Testis (tissue), 5 donors: ENCODE results near the gene ZC3H6. TPM values are rescaled to one million over a fixed set of nuclear protein-coding genes. Genes with fewer than 3 reads are reported as not detected.

ENCODE experiments used
- DNase-seq: peaks from one replicate; pipeline ENCODE4 v3.0.0-alpha.2; 2019
- H3K27ac ChIP-seq, 2 donors: fragments of 200-600 bp; sonication (generic); one replicate each; pipeline ENCODE4 v1.5.1; 2019
- H3K27me3 ChIP-seq: fragments of 200-600 bp; sonication (generic); one replicate; pipeline ENCODE4 v1.5.1; 2019
- H3K36me3 ChIP-seq: fragments of 200-600 bp; sonication (generic); one replicate; pipeline ENCODE4 v1.5.1; 2017; ENCODE audit warnings: low read depth; ENCODE audit errors: missing control alignments
- H3K4me1 ChIP-seq: fragments of 200-600 bp; sonication (generic); one replicate; pipeline ENCODE4 v1.5.1; 2019
- H3K4me3 ChIP-seq, 2 donors: fragments of 200-600 bp; sonication (generic); one replicate each; pipeline ENCODE4 v1.5.1; 2017 to 2019
- H3K9me3 ChIP-seq: fragments of 200-600 bp; sonication (generic); one replicate; pipeline ENCODE4 v1.5.1; 2017
- CTCF ChIP-seq, 3 experiments: fragments of 450-650 bp in 2 of 3; fragments of 200-600 bp in 1 of 3; sonication (generic) in 1 of 3; IDR thresholded peaks; one replicate each; pipeline ENCODE4 v1.5.1; 2016 to 2019; ENCODE audit warnings: antibody characterized with exemption in 3 of 3, mild to moderate bottlenecking in 2 of 3, moderate library complexity in 1 of 3
- POLR2A ChIP-seq: fragments of 450-650 bp; IDR thresholded peaks from one replicate; pipeline ENCODE4 v1.6.1; 2017; ENCODE audit warnings: antibody characterized with exemption, mild to moderate bottlenecking, moderate library complexity
- WGBS, 2 donors: methylation state at CpG; one replicate each; pipeline ENCODE4 v1.1.5; 2018; 5-methylcytosine and 5-hydroxymethylcytosine counted together
- intact Hi-C: fragments of 100-400 bp; cut with DNase I; formaldehyde crosslinking; loops from one replicate; pipeline ENCODE4 v1.15.1; 2023; ENCODE audit warnings: low total_unique reads
- long read RNA-seq, 2 donors: transcript quantifications; one replicate each; lab custom pipeline, GENCODE V29; 2026
- polyA plus RNA-seq: library from polyadenylated mRNA; stranded (reverse); fragments of 350-450 nt; fragmentation: Illumina TruSeq; extraction: RNeasy Lipid Tissue Mini Kit (QIAGEN cat#74804); gene quantifications from one replicate; pipeline ENCODE4 v1.2.3, GENCODE V29; 2014; ENCODE audit warnings: low read depth, low replicate concordance; ENCODE audit not compliant: insufficient read depth
- total RNA-seq, 2 donors: library from RNA; depleted of rRNA; stranded (reverse); fragments of >200 nt; gene quantifications; one replicate each; pipeline ENCODE4 v1.2.3, GENCODE V29; 2016

Gene ZC3H6
- total RNA-seq = 10 to 100 TPM; 10.9 to 23.4 TPM
- 5.0 TPM for polyA plus RNA-seq
- long read RNA-seq, donor 1, full-length matches to known transcripts = 1 of 1 reads
- long read RNA-seq, donor 1, partial matches to known transcripts = 0 of 1 reads
- long read RNA-seq, donor 1, other reads (novel, unspliced or antisense) = 0 of 1 reads
- long read RNA-seq, donor 2 = 0 reads

DNA sequence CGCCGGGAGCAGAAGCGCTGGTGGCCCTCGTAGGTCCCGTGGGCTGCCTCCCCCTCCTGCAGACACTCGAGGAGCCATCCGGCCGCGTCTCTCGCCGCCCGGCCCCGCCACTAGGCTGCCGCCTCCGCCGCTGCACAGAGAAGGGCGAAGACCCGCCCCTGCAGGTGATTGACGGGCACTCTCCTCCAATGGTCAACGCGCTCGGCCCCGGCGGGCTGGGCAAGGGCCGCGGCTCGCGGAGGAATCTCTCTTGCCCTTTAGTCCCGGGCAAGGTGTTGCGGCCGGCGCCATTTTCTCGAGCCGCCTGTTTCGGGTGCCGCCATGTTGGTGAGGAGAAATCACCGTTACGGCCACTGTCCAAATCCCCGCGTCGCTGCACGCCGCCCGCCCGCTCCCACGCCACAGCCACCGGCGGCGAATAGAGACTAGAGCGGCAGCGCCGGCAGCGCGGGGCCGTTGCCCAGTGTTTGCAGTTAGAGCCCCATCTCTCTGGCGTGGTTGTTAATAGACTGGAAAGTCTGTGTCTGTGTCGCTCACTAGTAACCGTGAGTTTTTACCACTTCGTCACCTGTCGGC is at the start of gene ZC3H6:
TSS of gene ZC3H6 (plus strand) at position 287 of the 576 bp plus-strand sequence. CDS start 398 bp downstream, outside the sequence.
- H3K27ac ChIP-seq = peak within 1 kb of the TSS; percentile 100
- peaks cover 3% of the 10 kb centered on the region for H3K4me1 ChIP-seq
- peak; percentile 99 for DNase-seq
- no peaks in the 10 kb centered on the region for H3K9me3 ChIP-seq
- 0 to 1% methylated on average over 28 to 37 of the region's 60 CpGs for WGBS, 2 donors
- TF ChIP-seq POLR2A (peak; percentile 91), CTCF (IDR thresholded peaks at IDR 0.05) (peak in 2 of 3 experiments; percentile 25 to 32)
- H3K36me3 ChIP-seq = no peaks in the 10 kb centered on the region
- H3K27me3 ChIP-seq = no peaks in the 10 kb centered on the region
- peak within 1 kb of the TSS; percentile 99 for H3K4me3 ChIP-seq
- intact Hi-C loops = no loop called here

- Histone ChIP-seq H3K27ac (no peak overlapping the region), H3K4me3 (no peak overlapping the region)
Measured at GRCh38 chr2:112229348-112229747, 46.0 kb upstream of the ZC3H6 start.

GRCh38 chr2:112230371-112230770 is 45.0 kb upstream of the ZC3H6 start:
- H3K4me1 ChIP-seq = no peaks in the 10 kb centered on the region
- no peaks in the 10 kb centered on the region for H3K9me3 ChIP-seq
- H3K4me3 ChIP-seq = no peak overlapping the region
- intact Hi-C loops = no loop called here
- H3K36me3 ChIP-seq = no peaks in the 10 kb centered on the region
- no peak for TF ChIP-seq CTCF (IDR thresholded peaks at IDR 0.05)
- no peak for TF ChIP-seq POLR2A
- no peaks in the 10 kb centered on the region for H3K27me3 ChIP-seq
- WGBS, 2 donors = 95 to 97% methylated on average over 3 of the region's 3 CpGs
- no peak overlapping the region for H3K27ac ChIP-seq
- DNase-seq = no peak

More at GRCh38 chr2:112229348-112229747, 46.0 kb upstream of the ZC3H6 start:
- no peaks in the 10 kb centered on the region for H3K4me1 ChIP-seq
- TF ChIP-seq CTCF (IDR thresholded peaks at IDR 0.05) = no peak
- no peak for TF ChIP-seq POLR2A
- intact Hi-C loops = no loop called here
- H3K9me3 ChIP-seq = no peaks in the 10 kb centered on the region
- H3K36me3 ChIP-seq = no peaks in the 10 kb centered on the region
- no peak for DNase-seq
- no peaks in the 10 kb centered on the region for H3K27me3 ChIP-seq

GRCh38 chr2:112239862-112240261 is 35.5 kb upstream of the ZC3H6 start:
- Histone ChIP-seq H3K4me3 (no peak overlapping the region), H3K36me3 (no peaks in the 10 kb centered on the region), H3K27ac (no peak overlapping the region), H3K9me3 (no peaks in the 10 kb centered on the region), H3K27me3 (no peaks in the 10 kb centered on the region), H3K4me1 (no peaks in the 10 kb centered on the region)
- DNase-seq = no peak
- intact Hi-C loops = no loop called here
- WGBS, 2 donors = 100% methylated on average over 1 of the region's 1 CpG
- TF ChIP-seq CTCF (IDR thresholded peaks at IDR 0.05) (no peak), POLR2A (no peak)

DNA sequence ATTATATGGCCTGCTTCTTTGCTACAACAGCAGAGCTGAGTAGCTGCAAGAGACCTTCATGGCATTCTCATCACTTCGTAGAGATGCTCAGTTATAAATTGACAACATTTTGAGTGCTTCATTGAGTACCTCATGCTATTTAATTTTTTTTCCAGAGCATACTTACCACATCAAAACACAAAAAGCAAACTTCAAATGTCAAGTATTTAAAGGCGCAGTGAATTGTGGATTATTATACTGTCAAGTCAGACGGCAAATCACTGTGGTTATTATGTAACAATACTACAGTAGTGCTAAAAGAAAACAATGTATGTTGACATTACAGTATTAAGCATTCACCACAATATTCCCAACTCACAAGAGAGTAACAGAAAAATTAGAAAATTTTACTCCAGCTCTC is 33.0 kb upstream of the ZC3H6 start:
- 80 to 91% methylated on average over 3 of the region's 3 CpGs for WGBS, 2 donors
- intact Hi-C loops = no loop called here

More for the DNA sequence above, 33.0 kb upstream of the ZC3H6 start:
- H3K4me1 ChIP-seq = no peaks in the 10 kb centered on the region
- H3K4me3 ChIP-seq = no peak overlapping the region
- no peaks in the 10 kb centered on the region for H3K27me3 ChIP-seq
- no peaks in the 10 kb centered on the region for H3K36me3 ChIP-seq
- H3K27ac ChIP-seq = no peak overlapping the region
- no peak for DNase-seq
- H3K9me3 ChIP-seq = no peaks in the 10 kb centered on the region
- TF ChIP-seq POLR2A (no peak), CTCF (IDR thresholded peaks at IDR 0.05) (no peak)
